ENCODE results near the gene PRXL2B. TPM values are rescaled to one million over a fixed set of nuclear protein-coding genes. Genes with fewer than 3 reads are reported as not detected.

Gene PRXL2B
- total RNA-seq, 1 donor from 2014 or later = 26.3 TPM

DNA sequence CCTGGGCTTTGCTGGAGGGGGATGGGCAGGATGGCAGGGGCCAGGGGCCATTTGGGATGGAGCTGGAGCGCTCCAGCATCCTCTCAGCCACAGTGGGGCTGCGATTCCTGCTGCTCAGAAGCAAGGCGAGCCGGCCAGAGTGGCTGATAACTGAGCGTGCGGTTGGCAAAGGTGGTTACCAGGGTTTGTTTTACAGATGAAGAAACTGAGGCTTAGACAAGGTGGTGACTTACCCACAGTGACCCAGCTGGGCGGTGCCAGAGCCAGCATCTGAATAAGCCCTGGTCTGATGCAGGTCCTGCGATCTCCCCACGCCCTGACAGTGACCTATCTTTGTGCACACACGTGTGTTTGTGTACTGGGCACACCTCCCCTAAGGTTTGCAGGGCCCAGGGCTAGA, 5.9 kb upstream of the PRXL2B start:
- Histone ChIP-seq H3K36me3 (no peaks in the 10 kb centered on the region), H3K4me3 (no peak overlapping the region), H3K9me3 (no peaks in the 10 kb centered on the region), H3K4me1 (peaks cover 57% of the 10 kb centered on the region), H3K27me3 (ENCODE audit: low read depth) (no peaks in the 10 kb centered on the region), H3K27ac (no peak overlapping the region)
- TF ChIP-seq, protein P1, sequence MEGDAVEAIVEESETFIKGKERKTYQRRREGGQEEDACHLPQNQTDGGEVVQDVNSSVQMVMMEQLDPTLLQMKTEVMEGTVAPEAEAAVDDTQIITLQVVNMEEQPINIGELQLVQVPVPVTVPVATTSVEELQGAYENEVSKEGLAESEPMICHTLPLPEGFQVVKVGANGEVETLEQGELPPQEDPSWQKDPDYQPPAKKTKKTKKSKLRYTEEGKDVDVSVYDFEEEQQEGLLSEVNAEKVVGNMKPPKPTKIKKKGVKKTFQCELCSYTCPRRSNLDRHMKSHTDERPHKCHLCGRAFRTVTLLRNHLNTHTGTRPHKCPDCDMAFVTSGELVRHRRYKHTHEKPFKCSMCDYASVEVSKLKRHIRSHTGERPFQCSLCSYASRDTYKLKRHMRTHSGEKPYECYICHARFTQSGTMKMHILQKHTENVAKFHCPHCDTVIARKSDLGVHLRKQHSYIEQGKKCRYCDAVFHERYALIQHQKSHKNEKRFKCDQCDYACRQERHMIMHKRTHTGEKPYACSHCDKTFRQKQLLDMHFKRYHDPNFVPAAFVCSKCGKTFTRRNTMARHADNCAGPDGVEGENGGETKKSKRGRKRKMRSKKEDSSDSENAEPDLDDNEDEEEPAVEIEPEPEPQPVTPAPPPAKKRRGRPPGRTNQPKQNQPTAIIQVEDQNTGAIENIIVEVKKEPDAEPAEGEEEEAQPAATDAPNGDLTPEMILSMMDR (IDR thresholded peaks at IDR 0.05) = no peak
- ATAC-seq (no peak), DNase-seq (peak; percentile 45)
- intact Hi-C loops (cut with DNase I) = no loop called here

DNA sequence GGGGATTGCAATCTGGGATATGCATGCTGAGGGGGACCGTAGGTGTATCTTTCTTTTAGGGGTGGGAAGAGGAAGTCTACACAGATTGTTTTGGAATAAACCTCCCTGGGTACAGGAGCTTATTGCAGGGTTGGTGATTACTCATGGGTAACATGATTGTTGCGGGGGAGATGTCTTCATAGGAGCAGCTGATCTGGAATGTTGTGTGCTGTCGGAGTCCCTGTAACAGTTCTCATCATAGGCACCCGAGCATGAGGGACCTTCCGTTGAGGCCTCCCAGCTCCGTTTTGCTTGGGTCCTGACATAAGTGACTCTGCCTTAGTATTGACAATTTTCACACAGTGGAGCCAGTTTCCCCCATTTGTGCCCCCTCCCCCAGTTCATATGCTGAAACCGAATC, 4.2 kb upstream of the PRXL2B start:
- Histone ChIP-seq H3K36me3 (no peaks in the 10 kb centered on the region), H3K4me3 (no peak overlapping the region), H3K27me3 (ENCODE audit: low read depth) (no peaks in the 10 kb centered on the region), H3K4me1 (peaks cover 47% of the 10 kb centered on the region), H3K27ac (no peak overlapping the region), H3K9me3 (no peaks in the 10 kb centered on the region)
- intact Hi-C loops (cut with DNase I) = no loop called here
- TF ChIP-seq, protein P1 (IDR thresholded peaks at IDR 0.05) = no peak
- peak; percentile 22 for DNase-seq
- no peak for ATAC-seq

DNA sequence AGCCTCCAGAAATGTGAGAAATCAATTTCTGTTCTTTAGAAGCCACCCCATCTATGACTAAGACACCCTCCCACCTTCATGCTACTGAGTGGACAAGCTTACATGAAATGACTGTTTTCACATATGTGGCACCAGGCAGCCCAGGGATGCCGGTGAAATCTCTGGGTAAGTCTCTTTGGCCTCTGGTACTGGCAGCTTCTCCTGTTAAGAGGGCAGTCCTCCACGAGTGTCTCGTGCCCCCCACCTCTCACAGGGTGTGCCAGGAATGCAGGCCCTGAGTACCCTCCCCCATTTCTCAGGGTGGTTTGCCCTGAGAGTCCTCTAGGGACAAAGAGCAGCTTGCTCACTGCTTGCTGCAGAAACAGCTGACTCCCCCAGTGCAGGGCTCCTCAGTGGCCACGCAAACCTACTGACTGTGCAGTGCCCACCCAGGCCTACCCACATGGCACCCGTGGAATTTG, 3.2 kb upstream of the PRXL2B start:
- no peaks in the 10 kb centered on the region for H3K9me3 ChIP-seq
- H3K4me1 ChIP-seq = peaks cover 46% of the 10 kb centered on the region
- H3K27ac ChIP-seq = peak overlapping the region; percentile 98
- peak overlapping the region; percentile 27 for H3K4me3 ChIP-seq
- DNase-seq (no peak), ATAC-seq (no peak)
- H3K27me3 ChIP-seq (ENCODE audit: low read depth) = no peaks in the 10 kb centered on the region
- no peaks in the 10 kb centered on the region for H3K36me3 ChIP-seq
- TF ChIP-seq, protein P1 (IDR thresholded peaks at IDR 0.05) = no peak
- intact Hi-C loops (cut with DNase I) = no loop called here

DNA sequence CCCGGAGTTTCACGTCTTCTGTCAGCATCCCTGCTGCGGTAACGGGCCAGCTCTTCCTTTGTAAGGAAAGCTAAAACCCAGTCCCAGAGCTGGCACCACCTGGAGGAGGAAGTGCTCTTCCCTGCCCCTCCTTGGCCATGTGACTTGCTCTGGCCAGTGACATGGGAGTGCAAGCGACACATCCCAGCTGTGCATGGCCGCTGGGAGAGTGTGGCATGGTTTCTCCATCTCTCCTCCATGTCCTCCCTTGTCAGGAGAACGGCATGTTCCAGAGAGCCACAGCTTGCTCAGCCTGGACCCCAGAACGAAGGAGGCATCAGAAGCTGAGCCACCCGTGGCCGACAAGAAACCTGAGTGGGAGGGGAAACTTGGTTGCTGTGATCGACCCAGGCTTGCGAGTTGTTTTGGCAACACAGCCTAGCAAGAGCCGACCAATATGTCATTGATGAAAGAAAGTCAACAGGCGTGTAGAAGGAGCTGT, 2.7 kb upstream of the PRXL2B start:
- Histone ChIP-seq H3K27me3 (ENCODE audit: low read depth) (no peaks in the 10 kb centered on the region), H3K36me3 (no peaks in the 10 kb centered on the region), H3K27ac (peak overlapping the region; percentile 98), H3K4me3 (peak overlapping the region; percentile 27), H3K9me3 (no peaks in the 10 kb centered on the region), H3K4me1 (peaks cover 40% of the 10 kb centered on the region)
- TF ChIP-seq, protein P1 (IDR thresholded peaks at IDR 0.05) = no peak
- ATAC-seq (peak; percentile 2 to 16), DNase-seq (peak; percentile 75)
- intact Hi-C loops (cut with DNase I) = no loop called here

- Histone ChIP-seq H3K9me3 (no peaks in the 10 kb centered on the region), H3K36me3 (peaks cover 3% of the 10 kb centered on the region), H3K27ac (peak overlapping the region; percentile 98), H3K27me3 (ENCODE audit: low read depth) (no peaks in the 10 kb centered on the region), H3K4me3 (peak overlapping the region; percentile 92), H3K4me1 (peaks cover 37% of the 10 kb centered on the region)
- intact Hi-C loops (cut with DNase I) = no loop called here
- TF ChIP-seq, protein P1 (IDR thresholded peaks at IDR 0.05) = no peak
- DNase-seq = no peak
- no peak for ATAC-seq
Observed at GRCh38 chr1:2584686-2585317, 1.8 kb upstream of the PRXL2B start.

Measured in lower lobe of right lung (tissue), 2 donors.